ACC112 (cell line): ENCODE measurements around the gene CPXM2.

ENCODE experiments used
- H2AFZ ChIP-seq: fragments of 200-600 bp; sonication (generic); one replicate; pipeline ENCODE4 v1.6.0; 2017; ENCODE audit warnings: antibody characterized with exemption, low read length; ENCODE audit not compliant: unreplicated experiment
- H3K27ac ChIP-seq: fragments of 200-600 bp; sonication (generic); 2 replicates; pipeline ENCODE4 v1.5.1; 2014; ENCODE audit warnings: low read depth, mild to moderate bottlenecking, antibody characterized with exemption, low read length, moderate library complexity
- H3K27me3 ChIP-seq: fragments of 200-600 bp; sonication (generic); 2 replicates; pipeline ENCODE4 v1.6.1; 2014; ENCODE audit warnings: mild to moderate bottlenecking, antibody characterized with exemption, low read length, moderate library complexity, mixed read lengths; ENCODE audit not compliant: insufficient read depth
- H3K36me3 ChIP-seq: fragments of 200-600 bp; sonication (generic); 2 replicates; pipeline ENCODE4 v1.6.1; 2016; ENCODE audit warnings: mild to moderate bottlenecking, antibody characterized with exemption, low read length, moderate library complexity, mixed read lengths; ENCODE audit not compliant: insufficient read depth
- H3K4me1 ChIP-seq: fragments of 200-600 bp; sonication (generic); one replicate; pipeline ENCODE4 v1.6.1; 2016; ENCODE audit warnings: low read length, mixed read lengths; ENCODE audit not compliant: insufficient read depth, unreplicated experiment, control insufficient read depth
- H3K4me3 ChIP-seq: fragments of 200-600 bp; sonication (generic); 2 replicates; pipeline ENCODE4 v1.5.1; 2014; ENCODE audit warnings: mild to moderate bottlenecking, low read depth, low read length
- H3K79me2 ChIP-seq: fragments of 200-600 bp; sonication (generic); one replicate; pipeline ENCODE4 v1.6.0; 2016; ENCODE audit warnings: low read length; ENCODE audit not compliant: control insufficient read depth, unreplicated experiment, insufficient read depth

The CPXM2 gene

GRCh38 chr10:123922126-123922525 is 30.5 kb upstream of the CPXM2 start:
- Histone ChIP-seq H2AFZ (no peak overlapping the region), H3K36me3 (no peaks in the 10 kb centered on the region), H3K4me3 (no peak overlapping the region), H3K27me3 (no peaks in the 10 kb centered on the region), H3K27ac (no peak overlapping the region), H3K4me1 (no peaks in the 10 kb centered on the region), H3K79me2 (no peaks in the 10 kb centered on the region)

DNA sequence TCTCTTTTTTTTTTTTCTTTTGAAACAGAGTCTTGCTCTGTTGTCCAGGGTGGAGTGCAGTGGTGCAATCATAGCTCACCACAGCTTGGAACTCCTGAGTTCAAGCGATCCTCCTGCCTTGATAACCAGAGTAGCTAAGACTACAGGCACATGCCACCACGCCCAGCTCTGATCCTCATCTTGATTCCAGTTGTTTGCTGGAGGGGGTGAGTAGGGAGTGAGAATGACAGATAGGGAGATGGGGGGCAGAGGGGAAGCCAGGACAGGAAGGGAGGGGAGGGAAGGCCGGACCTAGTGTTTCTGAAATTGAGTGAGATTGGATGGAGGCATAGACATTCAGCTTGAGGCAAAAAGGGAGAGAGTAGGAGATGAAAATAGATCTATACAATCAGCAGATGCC is 25.2 kb upstream of the CPXM2 start:
- H3K4me1 ChIP-seq: no peaks in the 10 kb centered on the region
- H3K4me3 ChIP-seq: no peak overlapping the region
- no peaks in the 10 kb centered on the region for H3K36me3 ChIP-seq
- no peak overlapping the region for H3K27ac ChIP-seq
- H3K27me3 ChIP-seq: no peaks in the 10 kb centered on the region
- H3K79me2 ChIP-seq: no peaks in the 10 kb centered on the region
- no peak overlapping the region for H2AFZ ChIP-seq

GRCh38 chr10:123913688-123914268 is 22.2 kb upstream of the CPXM2 start:
- H3K4me3 ChIP-seq: no peak overlapping the region
- H3K4me1 ChIP-seq: no peaks in the 10 kb centered on the region
- H3K27ac ChIP-seq: no peak overlapping the region
- no peak overlapping the region for H2AFZ ChIP-seq
- no peaks in the 10 kb centered on the region for H3K79me2 ChIP-seq
- H3K36me3 ChIP-seq: no peaks in the 10 kb centered on the region
- H3K27me3 ChIP-seq: no peaks in the 10 kb centered on the region

- Histone ChIP-seq H3K4me1 (no peaks in the 10 kb centered on the region), H2AFZ (no peak overlapping the region), H3K79me2 (no peaks in the 10 kb centered on the region), H3K4me3 (no peak overlapping the region), H3K36me3 (no peaks in the 10 kb centered on the region), H3K27me3 (no peaks in the 10 kb centered on the region), H3K27ac (no peak overlapping the region)
Measured at GRCh38 chr10:123912871-123913270, 21.3 kb upstream of the CPXM2 start.

DNA sequence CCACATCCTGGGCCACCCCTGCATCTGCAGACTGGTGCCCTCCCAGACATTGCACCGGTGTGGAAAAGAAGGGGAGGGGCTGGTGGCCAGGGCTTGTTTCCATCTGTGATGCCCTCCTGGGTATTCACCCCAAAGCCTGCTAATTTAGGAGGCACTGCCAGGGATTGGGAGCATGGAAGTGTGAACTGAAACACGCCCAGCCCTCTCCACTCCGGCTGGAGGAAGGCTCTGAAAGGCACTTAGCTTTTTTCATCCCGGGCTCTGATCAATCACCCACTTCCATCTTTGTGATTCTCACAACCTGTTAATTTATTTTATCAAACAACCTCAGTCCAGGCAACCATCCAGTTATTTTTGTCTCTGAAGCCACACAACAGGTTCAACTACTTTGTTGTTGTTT is 20.9 kb upstream of the CPXM2 start:
- no peaks in the 10 kb centered on the region for H3K79me2 ChIP-seq
- no peaks in the 10 kb centered on the region for H3K4me1 ChIP-seq
- H3K4me3 ChIP-seq: no peak overlapping the region
- no peak overlapping the region for H2AFZ ChIP-seq
- H3K27ac ChIP-seq: no peak overlapping the region
- no peaks in the 10 kb centered on the region for H3K36me3 ChIP-seq
- no peaks in the 10 kb centered on the region for H3K27me3 ChIP-seq

GRCh38 chr10:123911866-123912265 is 20.3 kb upstream of the CPXM2 start:
- Histone ChIP-seq H3K4me1 (no peaks in the 10 kb centered on the region), H3K79me2 (no peaks in the 10 kb centered on the region), H2AFZ (no peak overlapping the region), H3K27me3 (no peaks in the 10 kb centered on the region), H3K27ac (no peak overlapping the region), H3K4me3 (no peak overlapping the region), H3K36me3 (no peaks in the 10 kb centered on the region)

DNA sequence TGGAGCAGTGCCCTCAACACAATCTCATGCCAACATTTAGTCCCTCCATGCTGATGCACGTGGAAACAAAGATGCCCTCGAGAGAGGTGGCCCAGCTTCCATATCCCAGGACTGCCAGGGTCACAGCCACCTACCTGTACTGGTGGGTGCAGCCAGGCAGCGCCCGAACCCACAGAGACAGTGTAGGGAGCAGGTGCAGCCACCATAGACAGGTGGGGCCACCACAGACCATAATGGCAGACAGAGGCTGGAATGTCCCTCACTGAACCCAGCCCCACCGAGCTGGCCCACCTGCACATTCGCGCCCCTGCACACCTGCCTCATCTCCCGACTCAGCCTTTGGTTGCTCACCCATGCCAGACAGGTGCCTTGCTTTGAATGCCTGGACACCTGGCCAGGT is 18.3 kb upstream of the CPXM2 start:
- H2AFZ ChIP-seq: no peak overlapping the region
- H3K79me2 ChIP-seq: no peaks in the 10 kb centered on the region
- no peaks in the 10 kb centered on the region for H3K4me1 ChIP-seq
- H3K4me3 ChIP-seq: no peak overlapping the region
- H3K36me3 ChIP-seq: no peaks in the 10 kb centered on the region
- H3K27ac ChIP-seq: no peak overlapping the region
- H3K27me3 ChIP-seq: no peaks in the 10 kb centered on the region

GRCh38 chr10:123909426-123909825 is 17.8 kb upstream of the CPXM2 start:
- Histone ChIP-seq H2AFZ (no peak overlapping the region), H3K27me3 (no peaks in the 10 kb centered on the region), H3K79me2 (no peaks in the 10 kb centered on the region), H3K36me3 (no peaks in the 10 kb centered on the region), H3K27ac (no peak overlapping the region), H3K4me3 (no peak overlapping the region), H3K4me1 (no peaks in the 10 kb centered on the region)

GRCh38 chr10:123908379-123908778 is 16.8 kb upstream of the CPXM2 start:
- Histone ChIP-seq H3K27me3 (no peaks in the 10 kb centered on the region), H3K36me3 (no peaks in the 10 kb centered on the region), H3K27ac (no peak overlapping the region), H3K4me1 (no peaks in the 10 kb centered on the region), H3K79me2 (no peaks in the 10 kb centered on the region), H3K4me3 (no peak overlapping the region), H2AFZ (no peak overlapping the region)

GRCh38 chr10:123906884-123907652 is 15.5 kb upstream of the CPXM2 start:
- no peak overlapping the region for H3K4me3 ChIP-seq
- no peak overlapping the region for H2AFZ ChIP-seq
- no peaks in the 10 kb centered on the region for H3K27me3 ChIP-seq
- H3K4me1 ChIP-seq: no peaks in the 10 kb centered on the region
- H3K79me2 ChIP-seq: no peaks in the 10 kb centered on the region
- no peaks in the 10 kb centered on the region for H3K36me3 ChIP-seq
- no peak overlapping the region for H3K27ac ChIP-seq

DNA sequence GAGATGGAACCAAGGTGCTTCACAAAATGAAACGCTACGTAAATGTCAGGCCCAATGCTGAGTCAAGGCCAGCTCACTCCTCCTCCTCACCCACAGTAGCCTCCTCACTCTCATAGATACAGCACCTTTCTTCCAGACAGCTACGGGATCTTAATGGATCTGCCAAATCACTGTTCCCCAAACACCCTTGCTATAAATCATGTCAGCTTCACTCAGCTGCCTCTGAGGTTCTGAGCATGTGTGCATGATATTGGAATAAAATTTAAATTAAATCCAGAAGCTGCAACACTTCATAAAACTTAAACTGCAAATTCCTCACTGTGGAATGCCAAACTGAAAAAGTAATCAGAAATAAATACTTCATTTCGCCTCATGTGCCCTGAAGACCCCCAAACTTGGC is 14.7 kb upstream of the CPXM2 start:
- Histone ChIP-seq H3K27me3 (no peaks in the 10 kb centered on the region), H3K27ac (no peak overlapping the region), H3K4me3 (no peak overlapping the region), H3K36me3 (no peaks in the 10 kb centered on the region), H2AFZ (no peak overlapping the region), H3K79me2 (no peaks in the 10 kb centered on the region), H3K4me1 (no peaks in the 10 kb centered on the region)
